ENCODE measurements around the gene ZNF594.
"Not testable (repeated sequence)": the region's sequence is repeated elsewhere in the genome, so short reads cannot be mapped to it uniquely, and the experiment has no call there.

Gene ZNF594

DNA sequence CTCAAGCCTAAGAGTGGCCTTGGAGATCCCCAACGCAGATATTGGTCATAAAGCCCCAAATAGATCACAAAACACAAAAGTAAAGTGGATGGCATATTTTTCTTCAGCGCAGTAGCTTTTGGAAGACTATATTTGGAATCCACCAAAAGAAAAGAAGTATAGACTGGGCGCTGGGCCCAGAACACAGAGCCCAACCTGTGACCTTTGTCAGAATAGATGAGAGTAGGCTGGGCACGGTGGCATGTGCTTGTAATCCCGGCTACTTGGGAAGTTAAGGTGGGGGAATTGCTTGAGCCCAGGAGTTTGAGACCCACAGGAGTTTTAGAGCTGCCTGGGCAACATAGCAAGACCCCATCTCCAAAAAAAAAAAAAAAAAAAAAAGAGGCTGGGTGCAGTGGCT lies 28.4 kb upstream of the ZNF594 start:
- H3K4me1 ChIP-seq (ENCODE audit: control insufficient read depth, insufficient read depth, low read length): no peaks in the 10 kb centered on the region
- no peaks in the 10 kb centered on the region for H3K27me3 ChIP-seq (ENCODE audit: control insufficient read depth, insufficient read depth, low read length)
- H3K9me3 ChIP-seq (ENCODE audit: control insufficient read depth, insufficient read depth, low read length): no peaks in the 10 kb centered on the region
- no peak overlapping the region for H3K9ac ChIP-seq (ENCODE audit: low read depth, low read length)
- H3K4me3 ChIP-seq (ENCODE audit: low read depth, low read length): no peak overlapping the region
- H3K36me3 ChIP-seq (ENCODE audit: control insufficient read depth, insufficient read depth, low read length): no peaks in the 10 kb centered on the region

DNA sequence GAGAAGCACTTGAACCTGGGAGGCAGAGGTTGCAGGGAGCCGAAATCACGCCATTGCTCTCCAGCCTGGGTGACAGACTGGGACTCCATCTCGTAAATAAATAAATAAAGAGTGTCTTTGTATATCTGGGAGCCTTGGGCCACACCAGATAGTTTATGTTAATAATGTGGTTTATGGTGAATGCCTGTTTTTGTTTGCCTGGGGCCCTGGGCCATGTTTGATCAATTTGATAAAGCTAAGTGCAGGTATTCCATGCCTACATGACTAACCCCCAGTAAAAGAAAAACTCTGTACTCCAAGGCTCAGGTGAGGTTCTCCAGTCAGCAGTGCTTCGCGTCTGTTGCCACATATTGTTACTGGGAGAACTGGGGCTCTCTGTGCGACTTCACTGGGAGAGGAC lies 27.9 kb upstream of the ZNF594 start:
- Histone ChIP-seq H3K4me3 (ENCODE audit: low read depth, low read length) (no peak overlapping the region), H3K9ac (ENCODE audit: low read depth, low read length) (no peak overlapping the region), H3K27me3 (ENCODE audit: control insufficient read depth, insufficient read depth, low read length) (no peaks in the 10 kb centered on the region), H3K4me1 (ENCODE audit: control insufficient read depth, insufficient read depth, low read length) (no peaks in the 10 kb centered on the region), H3K9me3 (ENCODE audit: control insufficient read depth, insufficient read depth, low read length) (no peaks in the 10 kb centered on the region), H3K36me3 (ENCODE audit: control insufficient read depth, insufficient read depth, low read length) (no peaks in the 10 kb centered on the region)

DNA sequence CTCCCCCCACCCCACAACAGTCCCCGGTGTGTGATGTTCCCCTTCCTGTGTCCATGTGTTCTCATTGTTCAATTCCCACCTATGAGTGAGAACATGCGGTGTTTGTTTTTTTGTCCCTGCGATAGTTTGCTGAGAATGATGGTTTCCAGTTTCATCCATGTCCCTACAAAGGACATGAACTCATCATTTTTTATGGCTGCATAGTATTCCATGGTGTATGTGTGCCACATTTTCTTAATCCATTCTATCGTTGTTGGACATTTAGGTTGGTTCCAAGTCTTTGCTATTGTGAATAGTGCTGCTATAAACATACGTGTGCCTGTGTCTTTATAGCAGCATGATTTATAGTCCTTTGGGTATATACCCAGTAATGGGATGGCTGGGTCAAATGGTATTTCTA lies 25.9 kb upstream of the ZNF594 start:
- H3K4me1 ChIP-seq (ENCODE audit: control insufficient read depth, insufficient read depth, low read length); H3K9ac ChIP-seq (ENCODE audit: low read depth, low read length); H3K36me3 ChIP-seq (ENCODE audit: control insufficient read depth, insufficient read depth, low read length); H3K9me3 ChIP-seq (ENCODE audit: control insufficient read depth, insufficient read depth, low read length); H3K27me3 ChIP-seq (ENCODE audit: control insufficient read depth, insufficient read depth, low read length); H3K4me3 ChIP-seq (ENCODE audit: low read depth, low read length): not testable (repeated sequence)

DNA sequence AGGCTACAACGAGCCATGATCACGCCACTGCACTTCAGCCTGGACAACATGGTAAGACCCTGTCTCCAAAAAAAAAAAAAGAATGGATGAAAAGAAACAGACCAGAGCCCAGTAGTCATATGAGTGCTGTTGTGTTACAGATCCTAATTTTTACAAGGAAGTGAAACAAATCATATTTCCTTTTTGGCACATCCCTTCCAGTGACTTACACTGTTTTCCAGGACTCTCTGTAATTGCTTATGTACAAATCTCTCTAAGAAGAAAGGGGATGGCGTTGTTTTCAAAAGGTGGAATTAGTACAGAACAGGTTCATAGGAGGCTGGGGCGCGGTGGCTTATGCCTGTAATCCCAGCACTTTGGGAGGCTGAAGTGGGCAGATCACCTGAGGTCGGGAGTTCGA lies 19.8 kb upstream of the ZNF594 start:
- Histone ChIP-seq H3K36me3 (ENCODE audit: control insufficient read depth, insufficient read depth, low read length) (peaks cover 2% of the 10 kb centered on the region), H3K9me3 (ENCODE audit: control insufficient read depth, insufficient read depth, low read length) (no peaks in the 10 kb centered on the region), H3K9ac (ENCODE audit: low read depth, low read length) (no peak overlapping the region), H3K27me3 (ENCODE audit: control insufficient read depth, insufficient read depth, low read length) (no peaks in the 10 kb centered on the region), H3K4me3 (ENCODE audit: low read depth, low read length) (no peak overlapping the region), H3K4me1 (ENCODE audit: control insufficient read depth, insufficient read depth, low read length) (no peaks in the 10 kb centered on the region)

DNA sequence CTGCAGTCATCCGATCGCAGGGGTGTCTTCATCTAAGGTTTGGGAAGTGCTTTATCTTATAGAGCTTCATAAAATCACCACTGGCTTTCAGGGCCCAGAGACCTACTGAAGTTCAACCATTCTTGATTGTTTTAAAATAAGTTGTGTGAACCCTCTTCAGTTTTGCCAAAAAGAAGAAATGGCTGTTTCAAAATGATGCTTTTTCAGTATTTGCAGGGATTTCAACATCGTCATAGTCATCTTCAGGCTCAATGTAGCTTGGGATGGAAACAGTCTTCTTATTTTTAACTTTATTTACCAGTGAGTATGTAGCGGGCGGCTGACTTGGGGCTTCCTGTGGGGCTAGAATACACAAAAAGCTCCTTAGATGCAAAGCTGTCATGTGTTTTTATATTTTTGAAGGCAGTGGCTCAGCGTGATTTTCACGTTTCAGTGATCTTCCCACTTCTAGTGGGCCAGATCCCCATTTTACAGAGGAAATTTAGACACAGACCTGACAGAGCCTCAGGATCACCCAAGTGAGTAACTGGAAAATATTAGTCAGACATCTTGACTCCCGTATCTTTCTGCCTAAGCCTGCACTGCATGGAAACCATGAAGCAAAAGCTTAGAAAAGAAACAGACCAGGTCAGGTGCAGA lies 19.1 kb upstream of the ZNF594 start:
- H3K9ac ChIP-seq (ENCODE audit: low read depth, low read length): no peak overlapping the region
- no peak overlapping the region for H3K4me3 ChIP-seq (ENCODE audit: low read depth, low read length)
- no peaks in the 10 kb centered on the region for H3K9me3 ChIP-seq (ENCODE audit: control insufficient read depth, insufficient read depth, low read length)
- H3K36me3 ChIP-seq (ENCODE audit: control insufficient read depth, insufficient read depth, low read length): peaks cover 2% of the 10 kb centered on the region
- no peaks in the 10 kb centered on the region for H3K27me3 ChIP-seq (ENCODE audit: control insufficient read depth, insufficient read depth, low read length)
- no peaks in the 10 kb centered on the region for H3K4me1 ChIP-seq (ENCODE audit: control insufficient read depth, insufficient read depth, low read length)

DNA sequence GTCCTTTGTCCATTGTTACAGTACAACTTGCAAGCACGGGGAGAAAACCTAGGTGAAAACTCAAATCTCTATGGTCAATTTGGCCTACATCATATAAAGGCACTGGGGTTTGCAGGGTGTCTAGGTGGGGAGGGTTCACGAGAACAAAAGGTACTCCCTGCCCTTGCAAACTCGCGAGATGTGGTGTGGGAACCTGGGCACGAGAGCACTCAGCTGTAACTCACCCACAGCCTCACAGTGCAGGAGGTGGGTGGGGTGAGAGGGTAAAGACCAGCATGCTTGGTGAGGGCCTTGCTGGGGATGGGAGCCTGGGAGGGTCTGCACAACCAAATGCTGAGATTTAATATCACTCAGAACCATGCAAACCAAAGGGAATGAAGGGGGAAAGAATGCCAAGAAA lies 18.4 kb upstream of the ZNF594 start:
- Histone ChIP-seq H3K9ac (ENCODE audit: low read depth, low read length) (no peak overlapping the region), H3K9me3 (ENCODE audit: control insufficient read depth, insufficient read depth, low read length) (no peaks in the 10 kb centered on the region), H3K4me1 (ENCODE audit: control insufficient read depth, insufficient read depth, low read length) (no peaks in the 10 kb centered on the region), H3K4me3 (ENCODE audit: low read depth, low read length) (no peak overlapping the region), H3K36me3 (ENCODE audit: control insufficient read depth, insufficient read depth, low read length) (peaks cover 2% of the 10 kb centered on the region), H3K27me3 (ENCODE audit: control insufficient read depth, insufficient read depth, low read length) (no peaks in the 10 kb centered on the region)

DNA sequence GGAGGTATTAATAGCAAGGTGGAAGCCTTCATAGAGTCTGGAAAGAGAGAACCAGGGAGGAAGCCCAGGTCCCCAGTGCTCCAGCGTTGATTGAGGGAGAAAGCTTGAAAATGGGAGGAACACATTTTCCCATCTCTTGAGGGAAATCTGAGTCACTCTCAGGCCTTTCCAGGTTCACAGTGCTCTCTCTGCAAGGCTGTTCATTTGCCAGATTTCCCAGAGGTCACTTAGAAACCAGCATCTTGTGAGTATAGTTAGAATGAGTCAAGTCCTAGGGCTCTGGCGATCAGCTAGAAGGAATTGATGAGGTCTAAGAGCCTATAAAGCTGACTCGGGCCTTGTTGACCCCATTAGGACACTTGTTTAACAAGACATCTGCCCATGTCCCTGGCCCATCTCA lies 17.7 kb upstream of the ZNF594 start:
- Histone ChIP-seq H3K9me3 (ENCODE audit: control insufficient read depth, insufficient read depth, low read length) (no peaks in the 10 kb centered on the region), H3K36me3 (ENCODE audit: control insufficient read depth, insufficient read depth, low read length) (peaks cover 2% of the 10 kb centered on the region), H3K27me3 (ENCODE audit: control insufficient read depth, insufficient read depth, low read length) (no peaks in the 10 kb centered on the region), H3K4me1 (ENCODE audit: control insufficient read depth, insufficient read depth, low read length) (no peaks in the 10 kb centered on the region), H3K4me3 (ENCODE audit: low read depth, low read length) (no peak overlapping the region), H3K9ac (ENCODE audit: low read depth, low read length) (no peak overlapping the region)

DNA sequence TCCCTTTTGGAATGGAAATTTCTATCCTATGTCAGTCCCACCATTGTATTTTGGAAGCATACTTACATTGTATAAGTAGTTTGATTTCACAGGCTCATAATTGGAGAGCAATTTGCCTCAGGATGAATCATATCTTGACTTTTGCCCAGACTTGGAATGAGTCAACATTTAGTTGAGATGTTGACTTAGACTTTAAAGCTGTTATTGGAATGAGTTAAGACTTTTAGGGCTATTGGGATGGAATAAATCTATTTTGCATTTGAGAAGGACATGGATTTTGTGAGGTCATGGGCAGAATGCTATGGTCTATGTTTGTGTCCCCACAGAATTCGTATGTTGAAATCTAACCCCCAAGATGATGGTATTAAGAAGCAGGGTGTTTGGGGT lies 12.2 kb upstream of the ZNF594 start:
- H3K4me3 ChIP-seq (ENCODE audit: low read depth, low read length): no peak overlapping the region
- H3K36me3 ChIP-seq (ENCODE audit: control insufficient read depth, insufficient read depth, low read length): no peaks in the 10 kb centered on the region
- H3K9me3 ChIP-seq (ENCODE audit: control insufficient read depth, insufficient read depth, low read length): no peaks in the 10 kb centered on the region

DNA sequence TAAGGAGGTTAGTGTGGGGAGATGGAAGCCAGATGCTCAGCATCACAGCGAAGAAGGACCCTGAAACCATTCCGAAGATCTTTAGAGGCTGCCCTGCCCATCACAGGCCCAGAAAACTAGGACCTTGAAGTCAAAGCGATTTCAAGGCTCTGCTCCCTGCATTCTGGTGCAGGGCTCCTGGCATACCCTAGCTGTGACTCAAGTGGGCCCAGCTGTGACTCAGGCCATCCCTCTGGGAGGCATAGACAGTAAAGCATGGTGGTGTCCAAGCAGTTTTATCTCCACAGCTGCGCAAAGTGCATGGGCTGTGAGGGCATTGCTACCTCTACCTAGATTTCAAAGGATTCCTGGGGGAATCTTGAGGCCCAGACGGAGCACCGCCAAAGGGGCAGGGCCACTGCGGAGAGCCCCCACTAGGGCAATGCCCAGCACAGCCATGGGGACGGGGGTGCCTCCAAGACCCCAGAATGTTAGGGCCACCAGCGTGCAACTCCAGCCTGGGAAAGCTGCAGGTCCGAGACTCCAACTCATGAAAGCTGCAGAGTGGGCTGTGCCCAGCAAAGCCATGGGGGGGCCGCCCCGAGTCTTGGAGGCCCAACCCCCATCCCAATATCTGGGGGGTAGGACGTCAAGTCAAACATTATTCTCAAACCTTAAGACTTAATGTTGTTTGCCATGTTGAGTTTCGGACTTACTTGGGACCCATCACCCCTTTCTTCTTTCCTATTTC lies 11.7 kb upstream of the ZNF594 start:
- H3K9me3 ChIP-seq (ENCODE audit: control insufficient read depth, insufficient read depth, low read length): no peaks in the 10 kb centered on the region
- no peaks in the 10 kb centered on the region for H3K36me3 ChIP-seq (ENCODE audit: control insufficient read depth, insufficient read depth, low read length)
- no peak overlapping the region for H3K4me3 ChIP-seq (ENCODE audit: low read depth, low read length)
- H3K4me1 ChIP-seq (ENCODE audit: control insufficient read depth, insufficient read depth, low read length): no peaks in the 10 kb centered on the region
- no peak overlapping the region for H3K9ac ChIP-seq (ENCODE audit: low read depth, low read length)
- H3K27me3 ChIP-seq (ENCODE audit: control insufficient read depth, insufficient read depth, low read length): no peaks in the 10 kb centered on the region

More for the DNA sequence above, 12.2 kb upstream of the ZNF594 start:
- Histone ChIP-seq H3K27me3 (ENCODE audit: control insufficient read depth, insufficient read depth, low read length) (no peaks in the 10 kb centered on the region), H3K9ac (ENCODE audit: low read depth, low read length) (no peak overlapping the region), H3K4me1 (ENCODE audit: control insufficient read depth, insufficient read depth, low read length) (no peaks in the 10 kb centered on the region)

DNA sequence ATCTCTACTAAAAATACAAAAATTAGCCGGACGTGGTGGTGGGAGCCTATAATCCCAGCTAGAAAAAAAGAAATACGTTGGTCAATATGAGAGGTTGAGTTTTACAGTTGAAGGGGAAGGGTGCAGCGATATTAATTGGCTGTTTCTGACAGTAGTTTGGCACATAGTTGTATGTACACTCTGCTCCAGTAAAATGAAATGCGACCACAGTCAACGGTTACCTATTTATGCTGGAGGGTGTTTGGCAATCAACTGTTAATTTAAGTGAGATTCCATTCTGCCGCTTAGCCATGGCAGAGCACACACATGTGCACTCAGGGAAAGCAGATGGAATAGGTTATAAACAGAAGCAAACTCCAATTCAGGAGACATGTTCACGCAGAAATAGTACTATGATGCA lies 9.3 kb upstream of the ZNF594 start:
- H3K4me1 ChIP-seq (ENCODE audit: control insufficient read depth, insufficient read depth, low read length): no peaks in the 10 kb centered on the region
- no peak overlapping the region for H3K4me3 ChIP-seq (ENCODE audit: low read depth, low read length)
- no peak overlapping the region for H3K9ac ChIP-seq (ENCODE audit: low read depth, low read length)
- H3K9me3 ChIP-seq (ENCODE audit: control insufficient read depth, insufficient read depth, low read length): no peaks in the 10 kb centered on the region
- no peaks in the 10 kb centered on the region for H3K27me3 ChIP-seq (ENCODE audit: control insufficient read depth, insufficient read depth, low read length)
- H3K36me3 ChIP-seq (ENCODE audit: control insufficient read depth, insufficient read depth, low read length): no peaks in the 10 kb centered on the region

DNA sequence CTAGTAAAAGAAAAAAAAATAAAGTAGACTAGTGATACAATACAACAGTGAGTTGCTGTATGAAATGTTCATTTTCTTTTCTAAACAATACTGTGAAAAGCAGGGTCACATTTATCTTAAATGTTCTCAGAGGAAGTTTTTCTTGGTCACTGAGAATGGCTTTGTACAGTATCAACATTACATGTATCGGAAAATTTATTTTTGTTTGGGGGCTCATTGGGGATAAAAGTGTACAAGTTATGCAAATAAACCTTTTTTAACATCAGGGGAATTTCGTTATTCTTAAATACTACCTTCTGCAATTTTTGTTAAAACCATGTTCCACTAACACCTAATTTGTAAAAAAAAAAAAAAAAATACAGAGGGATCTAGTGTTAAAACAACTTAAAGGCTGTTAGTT lies 8.7 kb upstream of the ZNF594 start:
- Histone ChIP-seq H3K4me1 (ENCODE audit: control insufficient read depth, insufficient read depth, low read length) (no peaks in the 10 kb centered on the region), H3K9ac (ENCODE audit: low read depth, low read length) (no peak overlapping the region), H3K27me3 (ENCODE audit: control insufficient read depth, insufficient read depth, low read length) (no peaks in the 10 kb centered on the region), H3K9me3 (ENCODE audit: control insufficient read depth, insufficient read depth, low read length) (no peaks in the 10 kb centered on the region), H3K4me3 (ENCODE audit: low read depth, low read length) (no peak overlapping the region), H3K36me3 (ENCODE audit: control insufficient read depth, insufficient read depth, low read length) (no peaks in the 10 kb centered on the region)

DNA sequence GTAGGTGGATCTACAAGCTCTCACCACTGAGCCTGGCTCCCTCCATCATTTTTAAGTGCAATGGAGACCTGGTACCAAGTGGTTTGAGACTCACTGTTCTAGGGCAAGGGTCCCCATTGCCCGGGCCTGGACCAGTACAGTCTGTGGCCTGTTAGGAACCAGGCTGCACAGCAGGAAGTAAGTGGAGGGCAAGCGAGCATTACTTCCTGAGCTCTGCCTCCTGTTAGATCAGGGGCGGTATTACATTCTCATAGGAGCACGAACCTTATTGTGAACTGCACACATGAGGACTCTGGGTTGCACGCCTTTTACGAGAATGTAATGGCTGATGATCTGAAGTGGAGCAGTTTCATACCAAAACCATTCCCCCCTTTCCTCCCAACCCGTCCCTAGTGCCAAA lies 6.8 kb upstream of the ZNF594 start:
- no peaks in the 10 kb centered on the region for H3K36me3 ChIP-seq (ENCODE audit: control insufficient read depth, insufficient read depth, low read length)
- no peak overlapping the region for H3K4me3 ChIP-seq (ENCODE audit: low read depth, low read length)
- no peaks in the 10 kb centered on the region for H3K4me1 ChIP-seq (ENCODE audit: control insufficient read depth, insufficient read depth, low read length)
- no peaks in the 10 kb centered on the region for H3K9me3 ChIP-seq (ENCODE audit: control insufficient read depth, insufficient read depth, low read length)
- no peaks in the 10 kb centered on the region for H3K27me3 ChIP-seq (ENCODE audit: control insufficient read depth, insufficient read depth, low read length)
- H3K9ac ChIP-seq (ENCODE audit: low read depth, low read length): no peak overlapping the region

All from iPS-15b (cell line).